ENCODE data around the gene TMEM167B. TPM values are rescaled to one million over a fixed set of nuclear protein-coding genes. Genes with fewer than 3 reads are reported as not detected.

The TMEM167B gene
- polyA plus RNA-seq, 1 of the 3 experiments (the other 2 are of a cell fraction): 12.7 TPM

DNA sequence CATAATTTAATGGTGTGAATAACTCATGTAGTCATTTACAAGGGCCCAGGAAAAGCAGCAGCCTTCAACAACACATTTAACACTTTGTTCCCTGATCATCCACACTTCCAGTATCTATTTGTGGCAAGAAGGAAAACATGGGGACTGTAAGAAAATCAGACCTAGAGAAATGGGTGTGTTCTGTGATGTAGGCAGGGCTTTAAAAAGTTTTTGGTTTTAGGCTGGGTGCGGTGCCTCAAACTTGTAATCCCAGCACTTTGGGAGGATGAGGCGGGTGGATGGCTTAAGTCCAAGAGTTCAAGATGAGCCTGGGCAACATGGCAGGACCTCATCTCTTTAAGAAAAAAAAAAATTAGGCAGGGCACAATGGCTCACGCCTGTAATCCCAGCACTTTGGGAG, 34.5 kb upstream of the TMEM167B start:
- H3K4me1 ChIP-seq (ENCODE audit: control insufficient read depth in 1 of 2, insufficient read depth in 2 of 2, low read depth in 1 of 2, low read length in 1 of 2): no peaks in the 10 kb centered on the region
- ChIA-PET POLR2A (no interaction called here), CTCF (no interaction called here)
- H4K20me1 ChIP-seq (ENCODE audit: insufficient read depth): no peaks in the 10 kb centered on the region
- no peaks in the 10 kb centered on the region for H3K9me3 ChIP-seq
- H3K9ac ChIP-seq: no peak overlapping the region
- no peaks in the 10 kb centered on the region for H3F3A ChIP-seq (replicated peaks; ENCODE audit: insufficient read depth)
- H3K4me3 ChIP-seq (ENCODE audit: low read depth in 2 of 2, low read length in 1 of 2): no peak overlapping the region
- H3K79me2 ChIP-seq (ENCODE audit: insufficient read depth): no peaks in the 10 kb centered on the region
- no peak overlapping the region for H3K4me2 ChIP-seq
- 96% methylated on average over 3 of the region's 3 CpGs for WGBS (ENCODE audit: low lambda C conversion rate)
- no peak overlapping the region for H3K27ac ChIP-seq (ENCODE audit: low read depth in 2 of 2, low read length in 1 of 2)
- H3K36me3 ChIP-seq (replicated peaks in 1 of 2; ENCODE audit: control insufficient read depth in 1 of 2, insufficient read depth in 2 of 2, low read length in 1 of 2): peaks cover 0 to 4% of the 10 kb centered on the region in 2 experiments
- no peak for TF ChIP-seq USF2 (IDR thresholded peaks at IDR 0.05; ENCODE audit: borderline replicate concordance, low read depth, low read length)
- TF ChIP-seq YY1 (IDR thresholded peaks at IDR 0.05; ENCODE audit: low read depth): no peak
- no peak for TF ChIP-seq MAX (IDR thresholded peaks at IDR 0.05; ENCODE audit: low read depth)
- no peaks in the 10 kb centered on the region for H3K9me2 ChIP-seq
- DNase-seq: no peak
- no peaks in the 10 kb centered on the region for H3K27me3 ChIP-seq (ENCODE audit: insufficient read depth)
- H2AFZ ChIP-seq (ENCODE audit: low read depth): no peak overlapping the region

DNA sequence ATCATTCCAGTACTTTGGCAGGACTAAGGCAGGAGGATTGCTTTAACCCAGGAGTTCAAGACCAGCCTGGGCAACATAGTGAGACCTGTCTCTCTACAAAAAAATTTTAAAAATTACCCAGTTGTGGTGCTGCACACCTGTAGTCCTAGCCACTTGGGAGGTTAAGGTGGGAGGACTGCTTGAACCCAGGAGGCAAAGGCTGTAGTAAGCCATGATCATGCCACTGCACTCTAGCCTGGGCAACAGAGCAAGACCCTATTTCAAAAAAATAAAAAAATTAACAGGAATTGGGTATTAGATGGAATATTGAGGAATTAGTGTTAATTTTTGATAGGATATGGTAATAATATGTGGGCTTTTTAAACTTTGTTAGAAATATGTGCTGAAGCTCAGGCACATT, 31.5 kb upstream of the TMEM167B start:
- Histone ChIP-seq H3K36me3 (replicated peaks in 1 of 2; ENCODE audit: control insufficient read depth in 1 of 2, insufficient read depth in 2 of 2, low read length in 1 of 2) (peaks cover 5 to 20% of the 10 kb centered on the region in 2 experiments), H3K27me3 (ENCODE audit: insufficient read depth) (no peaks in the 10 kb centered on the region), H3K4me2 (no peak overlapping the region), H3K4me1 (ENCODE audit: control insufficient read depth in 1 of 2, insufficient read depth in 2 of 2, low read depth in 1 of 2, low read length in 1 of 2) (no peaks in the 10 kb centered on the region), H2AFZ (ENCODE audit: low read depth) (no peak overlapping the region), H3K79me2 (ENCODE audit: insufficient read depth) (peaks cover 7% of the 10 kb centered on the region; the same call in 1 of the 2 replicates), H3K9ac (no peak overlapping the region), H3K9me3 (no peaks in the 10 kb centered on the region), H4K20me1 (ENCODE audit: insufficient read depth) (no peaks in the 10 kb centered on the region), H3F3A (replicated peaks; ENCODE audit: insufficient read depth) (no peaks in the 10 kb centered on the region), H3K4me3 (ENCODE audit: low read depth in 2 of 2, low read length in 1 of 2) (no peak overlapping the region), H3K27ac (ENCODE audit: low read depth in 2 of 2, low read length in 1 of 2) (no peak overlapping the region), H3K9me2 (no peaks in the 10 kb centered on the region)
- no peak for DNase-seq
- POLR2A ChIA-PET: no interaction called here
- CTCF ChIA-PET: interaction anchor here (2.0 kb wide), 1 partner anchor 31 kb away, joined by 5 read pairs; no protein-coding TSS in a partner anchor
- TF ChIP-seq RAD21 (IDR thresholded peaks at IDR 0.05; ENCODE audit: low read length) (no peak), MEF2A (IDR thresholded peaks at IDR 0.05; ENCODE audit: borderline replicate concordance, low read depth) (no peak), SMC3 (IDR thresholded peaks at IDR 0.05; ENCODE audit: low read depth, low read length) (no peak), FOXJ3 (CRISPR knock-in tag; IDR thresholded peaks at IDR 0.05) (no peak), POLR2AphosphoS5 (IDR thresholded peaks at IDR 0.05; ENCODE audit: low read depth, low read length) (no peak), RXRA (IDR thresholded peaks at IDR 0.05; ENCODE audit: borderline replicate concordance, low read depth) (no peak), TCF12 (IDR thresholded peaks at IDR 0.05) (no peak), FOSL2 (IDR thresholded peaks at IDR 0.05; ENCODE audit: borderline replicate concordance, low read depth) (no peak), NFIC (IDR thresholded peaks at IDR 0.05; ENCODE audit: borderline replicate concordance) (no peak), MXI1 (IDR thresholded peaks at IDR 0.05; ENCODE audit: low read depth, low read length) (no peak), YY1 (IDR thresholded peaks at IDR 0.05; ENCODE audit: low read depth) (no peak), USF2 (IDR thresholded peaks at IDR 0.05; ENCODE audit: borderline replicate concordance, low read depth, low read length) (no peak), CHD2 (IDR thresholded peaks at IDR 0.05; ENCODE audit: low read length, partially characterized antibody) (no peak), SIN3A (IDR thresholded peaks at IDR 0.05; ENCODE audit: borderline replicate concordance, low read depth, low read length) (no peak), MAX (IDR thresholded peaks at IDR 0.05; ENCODE audit: low read depth) (no peak), CTCF (IDR thresholded peaks at IDR 0.05) (no peak)
- TF ChIP-seq, protein P1, sequence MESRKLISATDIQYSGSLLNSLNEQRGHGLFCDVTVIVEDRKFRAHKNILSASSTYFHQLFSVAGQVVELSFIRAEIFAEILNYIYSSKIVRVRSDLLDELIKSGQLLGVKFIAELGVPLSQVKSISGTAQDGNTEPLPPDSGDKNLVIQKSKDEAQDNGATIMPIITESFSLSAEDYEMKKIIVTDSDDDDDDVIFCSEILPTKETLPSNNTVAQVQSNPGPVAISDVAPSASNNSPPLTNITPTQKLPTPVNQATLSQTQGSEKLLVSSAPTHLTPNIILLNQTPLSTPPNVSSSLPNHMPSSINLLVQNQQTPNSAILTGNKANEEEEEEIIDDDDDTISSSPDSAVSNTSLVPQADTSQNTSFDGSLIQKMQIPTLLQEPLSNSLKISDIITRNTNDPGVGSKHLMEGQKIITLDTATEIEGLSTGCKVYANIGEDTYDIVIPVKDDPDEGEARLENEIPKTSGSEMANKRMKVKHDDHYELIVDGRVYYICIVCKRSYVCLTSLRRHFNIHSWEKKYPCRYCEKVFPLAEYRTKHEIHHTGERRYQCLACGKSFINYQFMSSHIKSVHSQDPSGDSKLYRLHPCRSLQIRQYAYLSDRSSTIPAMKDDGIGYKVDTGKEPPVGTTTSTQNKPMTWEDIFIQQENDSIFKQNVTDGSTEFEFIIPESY (IDR thresholded peaks at IDR 0.05; ENCODE audit: borderline replicate concordance, low read depth): no peak
- TF ChIP-seq, protein P2, sequence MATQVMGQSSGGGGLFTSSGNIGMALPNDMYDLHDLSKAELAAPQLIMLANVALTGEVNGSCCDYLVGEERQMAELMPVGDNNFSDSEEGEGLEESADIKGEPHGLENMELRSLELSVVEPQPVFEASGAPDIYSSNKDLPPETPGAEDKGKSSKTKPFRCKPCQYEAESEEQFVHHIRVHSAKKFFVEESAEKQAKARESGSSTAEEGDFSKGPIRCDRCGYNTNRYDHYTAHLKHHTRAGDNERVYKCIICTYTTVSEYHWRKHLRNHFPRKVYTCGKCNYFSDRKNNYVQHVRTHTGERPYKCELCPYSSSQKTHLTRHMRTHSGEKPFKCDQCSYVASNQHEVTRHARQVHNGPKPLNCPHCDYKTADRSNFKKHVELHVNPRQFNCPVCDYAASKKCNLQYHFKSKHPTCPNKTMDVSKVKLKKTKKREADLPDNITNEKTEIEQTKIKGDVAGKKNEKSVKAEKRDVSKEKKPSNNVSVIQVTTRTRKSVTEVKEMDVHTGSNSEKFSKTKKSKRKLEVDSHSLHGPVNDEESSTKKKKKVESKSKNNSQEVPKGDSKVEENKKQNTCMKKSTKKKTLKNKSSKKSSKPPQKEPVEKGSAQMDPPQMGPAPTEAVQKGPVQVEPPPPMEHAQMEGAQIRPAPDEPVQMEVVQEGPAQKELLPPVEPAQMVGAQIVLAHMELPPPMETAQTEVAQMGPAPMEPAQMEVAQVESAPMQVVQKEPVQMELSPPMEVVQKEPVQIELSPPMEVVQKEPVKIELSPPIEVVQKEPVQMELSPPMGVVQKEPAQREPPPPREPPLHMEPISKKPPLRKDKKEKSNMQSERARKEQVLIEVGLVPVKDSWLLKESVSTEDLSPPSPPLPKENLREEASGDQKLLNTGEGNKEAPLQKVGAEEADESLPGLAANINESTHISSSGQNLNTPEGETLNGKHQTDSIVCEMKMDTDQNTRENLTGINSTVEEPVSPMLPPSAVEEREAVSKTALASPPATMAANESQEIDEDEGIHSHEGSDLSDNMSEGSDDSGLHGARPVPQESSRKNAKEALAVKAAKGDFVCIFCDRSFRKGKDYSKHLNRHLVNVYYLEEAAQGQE (IDR thresholded peaks at IDR 0.05; ENCODE audit: low read depth, low read length): no peak

Measured in SK-N-SH (cell line).